K562 (cell line): Measurements from ENCODE around the gene NUDT22. TPM values are rescaled to one million over a fixed set of nuclear protein-coding genes. Genes with fewer than 3 reads are reported as not detected.

Source experiments
- ATF1 ChIP-seq, 2 experiments: fragments of 450-650 bp in 1 of 2; IDR thresholded peaks; 2 replicates each; pipeline ENCODE4 v1.6.1; 2016; ENCODE audit warnings: missing compliant biosample characterization in 1 of 2, missing genetic modification characterization in 1 of 2
- CEBPG ChIP-seq, 3 experiments: fragments of 200-800 bp in 1 of 3; sonication (Bioruptor generic) in 1 of 3; sonication (generic) in 1 of 3; formaldehyde crosslinking in 1 of 3; IDR thresholded peaks in 2 of 3; conservative IDR thresholded peaks in 1 of 3; 2 replicates each; pipeline versions ENCODE4 v1.6.1 to v1.8.0; 2016 to 2022; ENCODE audit warnings: missing compliant biosample characterization in 2 of 3, missing genetic modification characterization in 2 of 3, mild to moderate bottlenecking in 1 of 3, missing genetic modification reagents in 1 of 3
- CHD2 ChIP-seq: IDR thresholded peaks from 2 replicates; pipeline ENCODE4 v1.6.1; 2011; ENCODE audit warnings: low read depth, low read length
- ELF2 ChIP-seq: fragments of 250-450 bp; sonication (Bioruptor Pico); IDR thresholded peaks from 2 replicates; pipeline ENCODE4 v1.5.0; 2021; ENCODE audit warnings: mild to moderate bottlenecking
- NCOA2 ChIP-seq, 2 experiments: fragments of 450-650 bp; IDR thresholded peaks; 2 replicates each; pipeline ENCODE4 v1.6.1; 2018; ENCODE audit warnings: mild to moderate bottlenecking in 2 of 2, moderate library complexity in 1 of 2; ENCODE audit not compliant: partially characterized antibody in 2 of 2
- SRSF1 ChIP-seq: fragments of 200-400 bp; formaldehyde crosslinking; IDR thresholded peaks from 2 replicates; pipeline ENCODE4 v1.6.1; 2017; ENCODE audit warnings: mild to moderate bottlenecking, low read depth, low read length, moderate library complexity
- ZC3H8 ChIP-seq: fragments of 450-650 bp; IDR thresholded peaks from 2 replicates; pipeline ENCODE4 v1.6.1; 2017
- ZNF175 ChIP-seq: fragments of 200-800 bp; sonication (Bioruptor generic); IDR thresholded peaks from 2 replicates; pipeline ENCODE4 v1.6.1; 2016; ENCODE audit warnings: low read depth, mild to moderate bottlenecking, missing genetic modification characterization, missing compliant biosample characterization
- polyA plus RNA-seq, 8 experiments: library from polyadenylated mRNA; depleted of rRNA in 4 of 8; stranded (reverse) in 5 of 8; unstranded in 3 of 8; fragments of >200 nt; fragmentation: Nextera tagmentation in 2 of 8; fragmentation: Illumina TruSeq in 1 of 8; extraction: Ambion mirVana in 2 of 8; extraction: Trizol in 1 of 8; gene quantifications; 2 replicates each; pipeline versions ENCODE4 v1.2.1 to v1.2.3, GENCODE V29; 2011 to 2014; ENCODE audit warnings: inconsistent platforms in 1 of 8, missing spikeins in 1 of 8
- total RNA-seq, 7 experiments: library from RNA; depleted of rRNA in 6 of 7; stranded (reverse); fragments of >200 nt in 6 of 7; fragmentation: Illumina TruSeq in 2 of 7; extraction: Trizol in 2 of 7; gene quantifications; 2 replicates each; pipeline versions ENCODE4 v1.2.1 to v1.2.3, GENCODE V29; 2011 to 2021; ENCODE audit warnings: low replicate concordance in 1 of 7
- TF ChIP-seq, protein P1 (sequence below): sonication (generic); formaldehyde crosslinking; IDR thresholded peaks from 2 replicates; pipeline ENCODE4 v1.8.1; 2022; ENCODE audit warnings: missing genetic modification reagents
- TF ChIP-seq, protein P2 (sequence below): fragments of 250-450 bp; sonication (Bioruptor Pico); IDR thresholded peaks from 2 replicates; pipeline ENCODE4 v1.4.0; 2020
- TF ChIP-seq, protein P3 (sequence below), 2 experiments: IDR thresholded peaks; 2 replicates each; pipeline ENCODE4 v1.6.1; 2012; ENCODE audit warnings: improper control_type of control experiment in 2 of 2, low read depth in 2 of 2, low read length in 2 of 2, borderline replicate concordance in 1 of 2
- TF ChIP-seq, protein P4 (sequence below): fragments of 250-450 bp; sonication (Bioruptor Pico); IDR thresholded peaks from 2 replicates; pipeline ENCODE4 v1.5.1; 2021; ENCODE audit warnings: mild to moderate bottlenecking

NUDT22 gene
- total and polyA plus RNA-seq, 9 of the 15 experiments (the other 6 are each of a cell fraction or from before 2014, with no cell fraction given) = 6.3 to 92.6 (median 37.4) TPM

DNA sequence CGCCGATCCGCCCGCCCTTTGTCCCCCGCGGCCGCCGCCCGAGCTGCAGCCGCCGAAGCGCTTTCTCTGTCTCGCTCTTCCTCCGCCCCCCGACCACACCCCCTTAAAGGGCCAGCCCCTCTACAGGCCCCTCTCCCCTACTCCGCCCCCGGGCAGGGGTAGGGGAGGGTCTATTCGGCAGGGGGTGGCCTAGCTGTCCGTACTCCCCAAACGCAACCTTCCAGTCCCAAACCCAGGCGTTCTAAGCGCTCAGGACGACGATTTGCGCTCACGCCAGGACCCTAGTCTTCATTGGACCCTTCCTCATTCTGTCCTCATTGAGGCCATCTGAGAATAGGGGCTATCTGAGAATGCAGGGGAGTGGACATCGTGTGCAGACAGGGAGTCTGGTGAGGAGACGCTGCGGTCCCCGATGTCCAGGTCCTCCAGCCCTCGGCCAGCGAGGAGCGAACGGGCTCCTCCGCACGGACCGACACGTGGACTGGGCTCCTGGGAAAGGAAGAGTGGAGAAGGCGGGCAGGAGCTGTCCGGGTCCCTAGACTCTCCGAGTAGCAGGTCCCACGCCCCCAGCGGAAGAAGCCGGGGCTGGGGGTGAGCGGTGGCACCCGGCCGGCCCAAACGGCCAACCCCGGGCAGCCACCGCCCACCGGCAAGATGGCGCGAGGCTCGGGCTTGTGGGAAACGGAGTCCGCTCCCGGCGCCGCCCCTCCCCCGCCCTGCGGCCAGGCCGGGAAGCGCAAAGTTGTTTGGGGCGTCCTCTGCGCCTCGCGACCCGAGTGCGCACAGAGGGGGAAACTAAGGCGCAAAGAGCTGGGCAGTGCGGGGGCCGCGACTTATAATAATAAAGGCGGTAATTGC is 21.0 kb downstream of the NUDT22 start, which contains the start of gene PPP1R14B (continued):
- TF ChIP-seq ZNF175 (CRISPR knock-in tag) (no peak), ZC3H8 (no peak), NCOA2 (IDR thresholded peaks at IDR 0.05; ENCODE audit: partially characterized antibody in 2 of 2) (no peak), SRSF1 (no peak), CEBPG (CRISPR knock-in tag; IDR thresholded peaks at IDR 0.05) (no peak), CEBPG (tag; conservative IDR thresholded peaks at IDR 0.05 in 1 of 2, IDR thresholded peaks at IDR 0.05 in 1 of 2) (no peak), CHD2 (peak; percentile 67), ELF2 (CRISPR knock-in tag) (no peak), ATF1 (CRISPR knock-in tag; IDR thresholded peaks at IDR 0.05) (no peak), ATF1 (tag; IDR thresholded peaks at IDR 0.05) (peak; percentile 62)
- TF ChIP-seq, protein P1, sequence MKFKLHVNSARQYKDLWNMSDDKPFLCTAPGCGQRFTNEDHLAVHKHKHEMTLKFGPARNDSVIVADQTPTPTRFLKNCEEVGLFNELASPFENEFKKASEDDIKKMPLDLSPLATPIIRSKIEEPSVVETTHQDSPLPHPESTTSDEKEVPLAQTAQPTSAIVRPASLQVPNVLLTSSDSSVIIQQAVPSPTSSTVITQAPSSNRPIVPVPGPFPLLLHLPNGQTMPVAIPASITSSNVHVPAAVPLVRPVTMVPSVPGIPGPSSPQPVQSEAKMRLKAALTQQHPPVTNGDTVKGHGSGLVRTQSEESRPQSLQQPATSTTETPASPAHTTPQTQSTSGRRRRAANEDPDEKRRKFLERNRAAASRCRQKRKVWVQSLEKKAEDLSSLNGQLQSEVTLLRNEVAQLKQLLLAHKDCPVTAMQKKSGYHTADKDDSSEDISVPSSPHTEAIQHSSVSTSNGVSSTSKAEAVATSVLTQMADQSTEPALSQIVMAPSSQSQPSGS (CRISPR knock-in tag) = no peak
- TF ChIP-seq, protein P2, sequence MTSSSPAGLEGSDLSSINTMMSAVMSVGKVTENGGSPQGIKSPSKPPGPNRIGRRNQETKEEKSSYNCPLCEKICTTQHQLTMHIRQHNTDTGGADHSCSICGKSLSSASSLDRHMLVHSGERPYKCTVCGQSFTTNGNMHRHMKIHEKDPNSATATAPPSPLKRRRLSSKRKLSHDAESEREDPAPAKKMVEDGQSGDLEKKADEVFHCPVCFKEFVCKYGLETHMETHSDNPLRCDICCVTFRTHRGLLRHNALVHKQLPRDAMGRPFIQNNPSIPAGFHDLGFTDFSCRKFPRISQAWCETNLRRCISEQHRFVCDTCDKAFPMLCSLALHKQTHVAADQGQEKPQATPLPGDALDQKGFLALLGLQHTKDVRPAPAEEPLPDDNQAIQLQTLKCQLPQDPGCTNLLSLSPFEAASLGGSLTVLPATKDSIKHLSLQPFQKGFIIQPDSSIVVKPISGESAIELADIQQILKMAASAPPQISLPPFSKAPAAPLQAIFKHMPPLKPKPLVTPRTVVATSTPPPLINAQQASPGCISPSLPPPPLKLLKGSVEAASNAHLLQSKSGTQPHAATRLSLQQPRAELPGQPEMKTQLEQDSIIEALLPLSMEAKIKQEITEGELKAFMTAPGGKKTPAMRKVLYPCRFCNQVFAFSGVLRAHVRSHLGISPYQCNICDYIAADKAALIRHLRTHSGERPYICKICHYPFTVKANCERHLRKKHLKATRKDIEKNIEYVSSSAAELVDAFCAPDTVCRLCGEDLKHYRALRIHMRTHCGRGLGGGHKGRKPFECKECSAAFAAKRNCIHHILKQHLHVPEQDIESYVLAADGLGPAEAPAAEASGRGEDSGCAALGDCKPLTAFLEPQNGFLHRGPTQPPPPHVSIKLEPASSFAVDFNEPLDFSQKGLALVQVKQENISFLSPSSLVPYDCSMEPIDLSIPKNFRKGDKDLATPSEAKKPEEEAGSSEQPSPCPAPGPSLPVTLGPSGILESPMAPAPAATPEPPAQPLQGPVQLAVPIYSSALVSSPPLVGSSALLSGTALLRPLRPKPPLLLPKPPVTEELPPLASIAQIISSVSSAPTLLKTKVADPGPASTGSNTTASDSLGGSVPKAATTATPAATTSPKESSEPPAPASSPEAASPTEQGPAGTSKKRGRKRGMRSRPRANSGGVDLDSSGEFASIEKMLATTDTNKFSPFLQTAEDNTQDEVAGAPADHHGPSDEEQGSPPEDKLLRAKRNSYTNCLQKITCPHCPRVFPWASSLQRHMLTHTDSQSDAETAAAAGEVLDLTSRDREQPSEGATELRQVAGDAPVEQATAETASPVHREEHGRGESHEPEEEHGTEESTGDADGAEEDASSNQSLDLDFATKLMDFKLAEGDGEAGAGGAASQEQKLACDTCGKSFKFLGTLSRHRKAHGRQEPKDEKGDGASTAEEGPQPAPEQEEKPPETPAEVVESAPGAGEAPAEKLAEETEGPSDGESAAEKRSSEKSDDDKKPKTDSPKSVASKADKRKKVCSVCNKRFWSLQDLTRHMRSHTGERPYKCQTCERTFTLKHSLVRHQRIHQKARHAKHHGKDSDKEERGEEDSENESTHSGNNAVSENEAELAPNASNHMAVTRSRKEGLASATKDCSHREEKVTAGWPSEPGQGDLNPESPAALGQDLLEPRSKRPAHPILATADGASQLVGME (CRISPR knock-in tag) = 0 out of 2 replicates have a peak, but pooled peaks have one; percentile 28
- TF ChIP-seq, protein P3, sequence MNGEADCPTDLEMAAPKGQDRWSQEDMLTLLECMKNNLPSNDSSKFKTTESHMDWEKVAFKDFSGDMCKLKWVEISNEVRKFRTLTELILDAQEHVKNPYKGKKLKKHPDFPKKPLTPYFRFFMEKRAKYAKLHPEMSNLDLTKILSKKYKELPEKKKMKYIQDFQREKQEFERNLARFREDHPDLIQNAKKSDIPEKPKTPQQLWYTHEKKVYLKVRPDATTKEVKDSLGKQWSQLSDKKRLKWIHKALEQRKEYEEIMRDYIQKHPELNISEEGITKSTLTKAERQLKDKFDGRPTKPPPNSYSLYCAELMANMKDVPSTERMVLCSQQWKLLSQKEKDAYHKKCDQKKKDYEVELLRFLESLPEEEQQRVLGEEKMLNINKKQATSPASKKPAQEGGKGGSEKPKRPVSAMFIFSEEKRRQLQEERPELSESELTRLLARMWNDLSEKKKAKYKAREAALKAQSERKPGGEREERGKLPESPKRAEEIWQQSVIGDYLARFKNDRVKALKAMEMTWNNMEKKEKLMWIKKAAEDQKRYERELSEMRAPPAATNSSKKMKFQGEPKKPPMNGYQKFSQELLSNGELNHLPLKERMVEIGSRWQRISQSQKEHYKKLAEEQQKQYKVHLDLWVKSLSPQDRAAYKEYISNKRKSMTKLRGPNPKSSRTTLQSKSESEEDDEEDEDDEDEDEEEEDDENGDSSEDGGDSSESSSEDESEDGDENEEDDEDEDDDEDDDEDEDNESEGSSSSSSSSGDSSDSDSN (IDR thresholded peaks at IDR 0.05; ENCODE audit: borderline replicate concordance in 1 of 2, low read depth in 2 of 2, low read length in 2 of 2) = peak; percentile 69 to 73; a peak in 2 of 4 replicates
- TF ChIP-seq, protein P4, sequence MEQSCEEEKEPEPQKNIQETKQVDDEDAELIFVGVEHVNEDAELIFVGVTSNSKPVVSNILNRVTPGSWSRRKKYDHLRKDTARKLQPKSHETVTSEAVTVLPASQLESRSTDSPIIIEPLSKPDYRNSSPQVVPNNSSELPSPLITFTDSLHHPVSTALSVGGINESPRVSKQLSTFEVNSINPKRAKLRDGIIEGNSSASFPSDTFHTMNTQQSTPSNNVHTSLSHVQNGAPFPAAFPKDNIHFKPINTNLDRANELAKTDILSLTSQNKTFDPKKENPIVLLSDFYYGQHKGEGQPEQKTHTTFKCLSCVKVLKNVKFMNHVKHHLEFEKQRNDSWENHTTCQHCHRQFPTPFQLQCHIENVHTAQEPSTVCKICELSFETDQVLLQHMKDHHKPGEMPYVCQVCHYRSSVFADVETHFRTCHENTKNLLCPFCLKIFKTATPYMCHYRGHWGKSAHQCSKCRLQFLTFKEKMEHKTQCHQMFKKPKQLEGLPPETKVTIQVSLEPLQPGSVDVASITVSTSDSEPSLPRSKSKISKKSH (CRISPR knock-in tag) = no peak
